ENCODE results near the gene TOP1. TPM values are rescaled to one million over a fixed set of nuclear protein-coding genes. Genes with fewer than 3 reads are reported as not detected.

The TOP1 gene
- total RNA-seq, 4 donors from 2014 or later = 27.6 to 70.6 (median 40.4) TPM

GRCh38 chr20:41045671-41046070, 17.0 kb downstream of the TOP1 start:
- TF ChIP-seq CTCF (IDR thresholded peaks at IDR 0.05) = no peak
- ATAC-seq (ENCODE audit: low FRiP score) (no peak), DNase-seq (ENCODE audit: low spot score) (no peak)

GRCh38 chr20:41046716-41047115, 18.1 kb downstream of the TOP1 start:
- no peak for ATAC-seq (ENCODE audit: low FRiP score)
- TF ChIP-seq CTCF (IDR thresholded peaks at IDR 0.05) = no peak
- DNase-seq (ENCODE audit: low spot score) = no peak

GRCh38 chr20:41047279-41047974, 18.8 kb downstream of the TOP1 start:
- no peak for TF ChIP-seq CTCF (IDR thresholded peaks at IDR 0.05)
- DNase-seq (ENCODE audit: low spot score) = no peak
- peak; percentile 16 for ATAC-seq (ENCODE audit: low FRiP score)

- ATAC-seq (ENCODE audit: low FRiP score) = peak; percentile 30
- no peak for TF ChIP-seq CTCF (IDR thresholded peaks at IDR 0.05)
- no peak for DNase-seq (ENCODE audit: low spot score)
These were observed 19.3 kb downstream of the TOP1 start for GRCh38 chr20:41047975-41048305.

GRCh38 chr20:41048461-41049301, 20.1 kb downstream of the TOP1 start:
- ATAC-seq (ENCODE audit: low FRiP score) = no peak
- no peak for TF ChIP-seq CTCF (IDR thresholded peaks at IDR 0.05)
- no peak for DNase-seq (ENCODE audit: low spot score)

- no peak for DNase-seq (ENCODE audit: low spot score)
- no peak for ATAC-seq (ENCODE audit: low FRiP score)
- no peak for TF ChIP-seq CTCF (IDR thresholded peaks at IDR 0.05)
These were observed 20.8 kb downstream of the TOP1 start for GRCh38 chr20:41049451-41049850.

All from omental fat pad (tissue), 4 donors.